SK-N-SH (cell line): ENCODE measurements around the gene GABRB2. TPM values are rescaled to one million over a fixed set of nuclear protein-coding genes. Genes with fewer than 3 reads are reported as not detected.

ENCODE experiments used
- CTCF ChIA-PET: fragments of 300-600, 350-600 bp; formaldehyde crosslinking; extraction: SDS; loops from one replicate; lab custom pipeline; 2021; lab: Yijun Ruan, JAX
- POLR2A ChIA-PET: fragments of 350-600 bp; sonication (Branson Sonifier 250); formaldehyde crosslinking; extraction: SDS; loops from one replicate; lab custom pipeline; 2020; ENCODE audit warnings: antibody characterized with exemption, inconsistent platforms; lab: Yijun Ruan, JAX
- DNase-seq: peaks from one replicate; pipeline ENCODE4 v3.0.0; 2012
- H2AFZ ChIP-seq: fragments of 200-600 bp; sonication (generic); 2 replicates; pipeline ENCODE4 v1.8.1; 2016; ENCODE audit warnings: antibody characterized with exemption, mild to moderate bottlenecking, low read depth
- H3F3A ChIP-seq: fragments of 200-600 bp; sonication (generic); replicated peaks from 2 replicates; pipeline ENCODE3; 2016; ENCODE audit warnings: antibody characterized with exemption, mild to moderate bottlenecking; ENCODE audit not compliant: insufficient read depth
- H3K27ac ChIP-seq, 2 experiments: fragments of 200-500 bp in 1 of 2; fragments of 200-600 bp in 1 of 2; sonication (Bioruptor generic) in 1 of 2; sonication (generic), shearing (Covaris generic) in 1 of 2; 2 replicates each; pipeline versions ENCODE4 v1.5.1 to v1.6.1; 2014 to 2016; ENCODE audit warnings: low read depth in 2 of 2, inconsistent platforms in 1 of 2, low read length in 1 of 2, mild to moderate bottlenecking in 1 of 2, mixed read lengths in 1 of 2
- H3K27me3 ChIP-seq: fragments of 200-600 bp; sonication (generic), shearing (Covaris generic); 2 replicates; pipeline ENCODE4 v1.6.1; 2016; ENCODE audit warnings: mixed run types; ENCODE audit not compliant: insufficient read depth
- H3K36me3 ChIP-seq, 2 experiments: fragments of 200-500 bp in 1 of 2; fragments of 200-600 bp in 1 of 2; sonication (Bioruptor generic) in 1 of 2; sonication (generic) in 1 of 2; replicated peaks in 1 of 2; 2 replicates each; pipeline versions ENCODE3 to v1.5.1; 2014 to 2016; ENCODE audit warnings: low read length in 1 of 2, mild to moderate bottlenecking in 1 of 2; ENCODE audit not compliant: insufficient read depth in 2 of 2, control insufficient read depth in 1 of 2
- H3K4me1 ChIP-seq, 2 experiments: fragments of 200-500 bp in 1 of 2; fragments of 200-600 bp in 1 of 2; sonication (Bioruptor generic) in 1 of 2; sonication (generic), shearing (Covaris generic) in 1 of 2; 2 replicates each; pipeline versions ENCODE4 v1.5.1 to v1.6.1; 2014 to 2016; ENCODE audit warnings: low read depth in 1 of 2, low read length in 1 of 2, mixed run types in 1 of 2; ENCODE audit not compliant: insufficient read depth in 2 of 2, control insufficient read depth in 1 of 2
- H3K4me2 ChIP-seq: fragments of 200-600 bp; sonication (generic), shearing (Covaris generic); 2 replicates; pipeline ENCODE4 v1.6.1; 2017; ENCODE audit warnings: mixed run types
- H3K4me3 ChIP-seq, 2 experiments: fragments of 200-500 bp in 1 of 2; fragments of 200-600 bp in 1 of 2; sonication (Bioruptor generic) in 1 of 2; sonication (generic), shearing (Covaris generic) in 1 of 2; 2 replicates each; pipeline versions ENCODE4 v1.5.1 to v1.8.1; 2014 to 2016; ENCODE audit warnings: low read depth in 2 of 2, inconsistent platforms in 1 of 2, low read length in 1 of 2, mild to moderate bottlenecking in 1 of 2, mixed read lengths in 1 of 2, moderate library complexity in 1 of 2
- H3K79me2 ChIP-seq: fragments of 200-600 bp; sonication (generic); 2 replicates; pipeline ENCODE4 v1.8.1; 2017; ENCODE audit warnings: mild to moderate bottlenecking; ENCODE audit not compliant: insufficient read depth
- H3K9ac ChIP-seq: fragments of 200-600 bp; sonication (generic); 2 replicates; pipeline ENCODE4 v1.6.1; 2017; ENCODE audit warnings: mixed run types
- H3K9me2 ChIP-seq: fragments of 200-600 bp; sonication (generic); 2 replicates; pipeline ENCODE4 v1.6.1; 2017; ENCODE audit warnings: mixed run types
- H3K9me3 ChIP-seq: fragments of 200-600 bp; sonication (generic); 2 replicates; pipeline ENCODE4 v1.6.1; 2017; ENCODE audit warnings: mixed run types, mild to moderate bottlenecking, moderate library complexity
- H4K20me1 ChIP-seq: fragments of 200-600 bp; sonication (generic); 2 replicates; pipeline ENCODE4 v1.6.1; 2017; ENCODE audit warnings: mild to moderate bottlenecking, mixed run types; ENCODE audit not compliant: insufficient read depth
- CHD2 ChIP-seq: fragments of 150-350 bp; IDR thresholded peaks from 2 replicates; pipeline ENCODE4 v1.6.1; 2018; ENCODE audit warnings: low read length; ENCODE audit not compliant: partially characterized antibody
- EP300 ChIP-seq, 2 experiments: IDR thresholded peaks; 2 replicates each; pipeline versions ENCODE4 v1.4.0 to v1.6.1; 2012; ENCODE audit warnings: borderline replicate concordance in 1 of 2, low read depth in 1 of 2, low read length in 1 of 2
- FOSL2 ChIP-seq: IDR thresholded peaks from 2 replicates; pipeline ENCODE4 v1.4.0; 2012; ENCODE audit warnings: low read depth, mild to moderate bottlenecking, moderate library complexity, borderline replicate concordance
- FOXJ3 ChIP-seq: sonication (generic); formaldehyde crosslinking; IDR thresholded peaks from 2 replicates; pipeline ENCODE4 v1.5.1; 2020; ENCODE audit warnings: mild to moderate bottlenecking, missing genetic modification reagents
- GABPA ChIP-seq: IDR thresholded peaks from 2 replicates; pipeline ENCODE4 v1.4.0; 2012; ENCODE audit warnings: low read depth, mild to moderate bottlenecking
- JUND ChIP-seq: IDR thresholded peaks from 2 replicates; pipeline ENCODE4 v1.4.0; 2012
- NFIC ChIP-seq: IDR thresholded peaks from 2 replicates; pipeline ENCODE4 v1.4.0; 2012; ENCODE audit warnings: borderline replicate concordance
- NRF1 ChIP-seq: IDR thresholded peaks from 2 replicates; pipeline ENCODE4 v1.6.1; 2012; ENCODE audit warnings: low read depth, mild to moderate bottlenecking, low read length
- POLR2AphosphoS5 ChIP-seq: IDR thresholded peaks from 2 replicates; pipeline ENCODE4 v1.6.1; 2012; ENCODE audit warnings: low read depth, low read length
- RCOR1 ChIP-seq: fragments of 150-350 bp; IDR thresholded peaks from 2 replicates; pipeline ENCODE4 v1.6.1; 2017; ENCODE audit warnings: antibody characterized with exemption, low read length
- RFX5 ChIP-seq: IDR thresholded peaks from 2 replicates; pipeline ENCODE4 v1.6.1; 2012; ENCODE audit warnings: mild to moderate bottlenecking, improper control_type of control experiment, low read length
- YY1 ChIP-seq: IDR thresholded peaks from 2 replicates; pipeline ENCODE4 v1.4.0; 2012; ENCODE audit warnings: low read depth, mild to moderate bottlenecking
- WGBS: methylation state at CpG from one replicate; pipeline ENCODE4 v1.1.6; 2017; ENCODE audit warnings: low lambda C conversion rate; 5-methylcytosine and 5-hydroxymethylcytosine counted together
- polyA plus RNA-seq, 3 experiments: library from polyadenylated mRNA; depleted of rRNA; stranded (reverse); fragments of >200 nt; gene quantifications; 2 replicates each; pipeline ENCODE4 v1.2.3, GENCODE V29; 2012
- TF ChIP-seq, protein P1 (sequence below): IDR thresholded peaks from 2 replicates; pipeline ENCODE4 v1.4.0; 2012; ENCODE audit warnings: low read depth
- TF ChIP-seq, protein P2 (sequence below): fragments of 150-350 bp; IDR thresholded peaks from 2 replicates; pipeline ENCODE4 v1.6.1; 2017; ENCODE audit warnings: antibody characterized with exemption, low read length, low read depth, borderline replicate concordance
- TF ChIP-seq, protein P3 (sequence below): fragments of 200-600 bp; sonication (generic); IDR thresholded peaks from 2 replicates; pipeline ENCODE4 v1.6.1; 2017; ENCODE audit warnings: antibody characterized with exemption, mild to moderate bottlenecking, moderate library complexity
- TF ChIP-seq, protein P4 (sequence below): IDR thresholded peaks from 2 replicates; pipeline ENCODE4; 2012
- TF ChIP-seq, protein P5 (sequence below): fragments of 150-350 bp; IDR thresholded peaks from 2 replicates; pipeline ENCODE4 v1.6.1; 2016; ENCODE audit warnings: mild to moderate bottlenecking, low read depth, low read length

Gene GABRB2
- polyA plus RNA-seq, 1 of the 3 experiments (the other 2 are of a cell fraction) = not detected

DNA sequence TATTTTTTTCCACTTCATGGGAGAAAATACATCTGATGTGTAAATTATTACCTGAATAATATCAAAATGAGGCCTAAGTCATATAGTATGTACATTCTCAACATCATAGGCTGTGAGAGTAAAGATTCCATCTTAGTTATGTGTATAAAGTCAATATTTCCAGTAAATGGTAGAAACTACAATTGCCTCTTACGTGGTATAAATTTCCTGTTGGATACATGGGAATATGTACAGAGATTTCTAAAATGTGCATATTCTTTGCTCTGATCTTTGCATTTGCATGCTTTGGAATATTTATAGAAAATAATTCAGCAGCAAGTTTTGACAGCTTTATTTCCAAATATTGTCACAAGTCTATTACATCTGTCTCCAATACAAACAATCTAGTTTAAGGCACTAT, 78.8 kb downstream of the GABRB2 start:
- 3% methylated on average over 1 of the region's 1 CpG for WGBS
- CTCF ChIA-PET = no interaction called here

More for the DNA sequence above, 78.8 kb downstream of the GABRB2 start:
- Histone ChIP-seq H2AFZ (no peak overlapping the region), H3K9ac (no peak overlapping the region), H3K27me3 (no peaks in the 10 kb centered on the region), H3K27ac (no peak overlapping the region), H3K79me2 (no peaks in the 10 kb centered on the region), H3K36me3 (no peaks in the 10 kb centered on the region), H3K9me3 (no peaks in the 10 kb centered on the region), H3F3A (no peaks in the 10 kb centered on the region), H4K20me1 (no peaks in the 10 kb centered on the region), H3K4me3 (no peak overlapping the region), H3K4me1 (no peaks in the 10 kb centered on the region), H3K4me2 (no peak overlapping the region), H3K9me2 (no peaks in the 10 kb centered on the region)
- TF ChIP-seq, protein P1, sequence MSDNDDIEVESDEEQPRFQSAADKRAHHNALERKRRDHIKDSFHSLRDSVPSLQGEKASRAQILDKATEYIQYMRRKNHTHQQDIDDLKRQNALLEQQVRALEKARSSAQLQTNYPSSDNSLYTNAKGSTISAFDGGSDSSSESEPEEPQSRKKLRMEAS = no peak
- TF ChIP-seq CHD2 (no peak), POLR2AphosphoS5 (no peak), NRF1 (no peak), RFX5 (no peak), NFIC (no peak), EP300 (IDR thresholded peaks at IDR 0.05; ENCODE audit: borderline replicate concordance in 1 of 2, low read depth in 1 of 2, low read length in 1 of 2) (no peak), YY1 (no peak), GABPA (no peak), JUND (no peak), FOSL2 (no peak), RCOR1 (no peak), FOXJ3 (no peak)
- TF ChIP-seq, protein P2, sequence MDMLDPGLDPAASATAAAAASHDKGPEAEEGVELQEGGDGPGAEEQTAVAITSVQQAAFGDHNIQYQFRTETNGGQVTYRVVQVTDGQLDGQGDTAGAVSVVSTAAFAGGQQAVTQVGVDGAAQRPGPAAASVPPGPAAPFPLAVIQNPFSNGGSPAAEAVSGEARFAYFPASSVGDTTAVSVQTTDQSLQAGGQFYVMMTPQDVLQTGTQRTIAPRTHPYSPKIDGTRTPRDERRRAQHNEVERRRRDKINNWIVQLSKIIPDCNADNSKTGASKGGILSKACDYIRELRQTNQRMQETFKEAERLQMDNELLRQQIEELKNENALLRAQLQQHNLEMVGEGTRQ = no peak
- TF ChIP-seq, protein P3, sequence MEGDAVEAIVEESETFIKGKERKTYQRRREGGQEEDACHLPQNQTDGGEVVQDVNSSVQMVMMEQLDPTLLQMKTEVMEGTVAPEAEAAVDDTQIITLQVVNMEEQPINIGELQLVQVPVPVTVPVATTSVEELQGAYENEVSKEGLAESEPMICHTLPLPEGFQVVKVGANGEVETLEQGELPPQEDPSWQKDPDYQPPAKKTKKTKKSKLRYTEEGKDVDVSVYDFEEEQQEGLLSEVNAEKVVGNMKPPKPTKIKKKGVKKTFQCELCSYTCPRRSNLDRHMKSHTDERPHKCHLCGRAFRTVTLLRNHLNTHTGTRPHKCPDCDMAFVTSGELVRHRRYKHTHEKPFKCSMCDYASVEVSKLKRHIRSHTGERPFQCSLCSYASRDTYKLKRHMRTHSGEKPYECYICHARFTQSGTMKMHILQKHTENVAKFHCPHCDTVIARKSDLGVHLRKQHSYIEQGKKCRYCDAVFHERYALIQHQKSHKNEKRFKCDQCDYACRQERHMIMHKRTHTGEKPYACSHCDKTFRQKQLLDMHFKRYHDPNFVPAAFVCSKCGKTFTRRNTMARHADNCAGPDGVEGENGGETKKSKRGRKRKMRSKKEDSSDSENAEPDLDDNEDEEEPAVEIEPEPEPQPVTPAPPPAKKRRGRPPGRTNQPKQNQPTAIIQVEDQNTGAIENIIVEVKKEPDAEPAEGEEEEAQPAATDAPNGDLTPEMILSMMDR = no peak
- TF ChIP-seq, protein P4, sequence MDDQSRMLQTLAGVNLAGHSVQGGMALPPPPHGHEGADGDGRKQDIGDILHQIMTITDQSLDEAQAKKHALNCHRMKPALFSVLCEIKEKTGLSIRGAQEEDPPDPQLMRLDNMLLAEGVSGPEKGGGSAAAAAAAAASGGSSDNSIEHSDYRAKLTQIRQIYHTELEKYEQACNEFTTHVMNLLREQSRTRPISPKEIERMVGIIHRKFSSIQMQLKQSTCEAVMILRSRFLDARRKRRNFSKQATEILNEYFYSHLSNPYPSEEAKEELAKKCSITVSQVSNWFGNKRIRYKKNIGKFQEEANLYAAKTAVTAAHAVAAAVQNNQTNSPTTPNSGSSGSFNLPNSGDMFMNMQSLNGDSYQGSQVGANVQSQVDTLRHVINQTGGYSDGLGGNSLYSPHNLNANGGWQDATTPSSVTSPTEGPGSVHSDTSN = no peak
- TF ChIP-seq, protein P5, sequence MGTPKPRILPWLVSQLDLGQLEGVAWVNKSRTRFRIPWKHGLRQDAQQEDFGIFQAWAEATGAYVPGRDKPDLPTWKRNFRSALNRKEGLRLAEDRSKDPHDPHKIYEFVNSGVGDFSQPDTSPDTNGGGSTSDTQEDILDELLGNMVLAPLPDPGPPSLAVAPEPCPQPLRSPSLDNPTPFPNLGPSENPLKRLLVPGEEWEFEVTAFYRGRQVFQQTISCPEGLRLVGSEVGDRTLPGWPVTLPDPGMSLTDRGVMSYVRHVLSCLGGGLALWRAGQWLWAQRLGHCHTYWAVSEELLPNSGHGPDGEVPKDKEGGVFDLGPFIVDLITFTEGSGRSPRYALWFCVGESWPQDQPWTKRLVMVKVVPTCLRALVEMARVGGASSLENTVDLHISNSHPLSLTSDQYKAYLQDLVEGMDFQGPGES = no peak
- POLR2A ChIA-PET = no interaction called here
- no peak for DNase-seq
